Nucleus accumbens (tissue), 56 donors: ENCODE results near the gene TIAM2.
A peak's percentile ranks its signal among the peaks of the same experiment; 100 is the strongest.
"Not testable (repeated sequence)": the region's sequence is repeated elsewhere in the genome, so short reads cannot be mapped to it uniquely, and the experiment has no call there.

Source experiments
- DNase-seq, 56 donors: peaks; one replicate each; lab custom pipeline; 2025; lab: John Stamatoyannopoulos, UW

The TIAM2 gene

GRCh38 chr6:154995254-154996015 is at the start of gene TIAM2:
TSS of gene TIAM2 (plus strand) at chr6:154995315. CDS start at chr6:155129224, 133,909 bp downstream.
- peak in 3 of 56 donors; percentile 10 to 38 (median 13) for DNase-seq

- no peak for DNase-seq
These were observed 44.2 kb upstream of the TIAM2 start for GRCh38 chr6:154950979-154951344.

- DNase-seq: no peak
These were observed 43.5 kb upstream of the TIAM2 start for GRCh38 chr6:154951345-154952200.

- DNase-seq: no peak
These were observed 41.5 kb upstream of the TIAM2 start for GRCh38 chr6:154953644-154954043.

- no peak for DNase-seq
These were observed 40.8 kb upstream of the TIAM2 start for GRCh38 chr6:154954347-154954746.

GRCh38 chr6:154956771-154957522 is 38.2 kb upstream of the TIAM2 start:
- no peak for DNase-seq

DNA sequence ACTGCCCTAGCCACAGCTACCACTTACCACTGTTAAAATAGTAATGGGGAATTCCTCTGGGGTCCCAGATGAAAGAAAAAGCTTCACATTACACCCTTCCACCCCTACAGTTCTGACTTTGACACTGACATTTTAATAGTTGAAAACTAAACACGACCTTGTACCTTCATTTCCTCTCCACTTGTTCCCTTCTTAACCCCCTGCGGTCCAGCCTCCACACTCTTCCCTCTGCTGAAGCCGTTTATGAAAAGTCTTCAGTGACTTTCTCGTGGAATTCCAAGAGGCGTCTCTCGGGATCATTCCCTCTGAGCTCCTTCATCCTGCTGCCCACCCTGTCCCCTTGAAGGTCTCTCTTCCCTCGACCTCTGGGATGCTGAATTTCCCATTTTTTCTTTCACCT is 36.6 kb upstream of the TIAM2 start:
- DNase-seq: no peak

DNA sequence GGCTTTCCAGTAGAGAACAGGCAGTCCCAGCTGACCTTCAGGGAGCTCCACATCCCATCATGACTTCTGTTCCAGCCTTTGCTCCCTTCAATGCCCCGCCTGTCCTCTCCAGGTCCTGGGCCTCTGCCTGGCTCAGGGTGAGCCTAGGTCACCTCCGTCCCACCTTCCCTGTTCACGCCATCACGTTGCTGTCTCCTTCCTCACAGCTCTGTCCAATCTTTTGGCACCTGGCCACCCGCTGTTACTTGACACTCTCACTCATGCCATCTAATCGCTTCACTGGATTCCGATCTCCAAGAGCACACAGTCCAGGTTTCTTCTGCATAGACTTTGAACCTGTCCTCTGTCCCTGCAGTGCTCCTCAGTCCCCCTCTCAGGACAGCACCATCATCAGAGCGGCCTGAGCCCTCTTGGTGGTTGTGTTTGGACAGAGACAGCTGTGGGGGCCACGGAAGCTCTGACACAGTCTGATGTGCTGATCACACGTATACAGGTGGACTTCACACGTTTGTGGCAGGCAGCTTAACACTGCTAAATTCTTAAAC is 34.7 kb upstream of the TIAM2 start:
- DNase-seq: no peak

DNA sequence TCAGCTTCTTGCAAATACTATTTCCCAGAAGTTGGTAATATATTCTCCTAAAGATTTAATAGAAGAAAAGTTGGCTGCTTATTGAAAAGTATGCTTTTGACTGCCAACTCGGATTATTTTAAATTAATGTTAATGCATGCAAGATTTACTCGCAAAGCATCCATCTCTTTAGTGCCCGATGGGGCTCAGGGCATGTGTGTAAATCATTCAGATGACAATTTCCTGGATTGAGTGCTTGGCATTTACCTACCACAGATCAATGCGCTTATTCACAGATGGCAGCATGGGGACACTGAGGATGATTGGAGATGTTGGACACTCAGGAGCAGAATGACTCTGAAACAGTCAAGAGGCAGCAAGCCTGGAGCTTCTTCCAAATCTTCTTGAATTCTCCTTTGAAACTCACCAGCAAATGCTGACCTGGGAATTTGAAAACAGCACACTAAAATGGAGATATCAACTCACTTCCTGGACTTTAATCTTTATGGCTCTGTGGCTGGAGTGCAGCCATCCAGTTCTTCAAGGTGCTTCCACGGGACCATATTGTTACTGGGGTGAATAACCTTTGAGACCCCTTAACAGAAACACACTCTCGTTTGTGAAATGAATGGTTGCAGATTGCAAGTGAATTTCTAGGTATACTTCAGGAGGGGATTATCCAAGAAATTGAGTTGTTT is 34.1 kb upstream of the TIAM2 start:
- DNase-seq: no peak

DNA sequence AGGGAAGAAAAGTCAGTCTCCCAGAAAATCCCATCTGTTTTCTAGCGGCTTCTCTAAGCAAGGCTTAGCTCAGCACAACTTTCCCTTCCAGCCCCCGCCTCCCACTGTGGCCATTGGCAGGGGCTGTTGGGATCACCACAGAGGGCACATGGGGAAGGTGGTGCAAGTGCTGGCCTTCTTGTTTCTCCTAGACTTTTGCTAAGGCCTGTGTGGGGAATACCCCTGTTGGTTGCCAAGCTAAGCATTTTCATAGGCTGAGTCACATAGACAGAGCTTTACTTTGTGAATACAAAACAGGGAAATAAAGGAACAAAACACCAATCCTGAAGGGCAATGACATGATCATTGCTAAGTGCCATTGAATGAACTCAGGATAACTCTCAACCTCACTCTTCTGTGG is 32.4 kb upstream of the TIAM2 start:
- peak in 2 of 56 donors; percentile 1 to 4 for DNase-seq

- DNase-seq: not testable (repeated sequence)
These were observed 28.9 kb upstream of the TIAM2 start for GRCh38 chr6:154966065-154966770.

- DNase-seq: no peak
These were observed 25.3 kb upstream of the TIAM2 start for GRCh38 chr6:154969796-154970195.

DNA sequence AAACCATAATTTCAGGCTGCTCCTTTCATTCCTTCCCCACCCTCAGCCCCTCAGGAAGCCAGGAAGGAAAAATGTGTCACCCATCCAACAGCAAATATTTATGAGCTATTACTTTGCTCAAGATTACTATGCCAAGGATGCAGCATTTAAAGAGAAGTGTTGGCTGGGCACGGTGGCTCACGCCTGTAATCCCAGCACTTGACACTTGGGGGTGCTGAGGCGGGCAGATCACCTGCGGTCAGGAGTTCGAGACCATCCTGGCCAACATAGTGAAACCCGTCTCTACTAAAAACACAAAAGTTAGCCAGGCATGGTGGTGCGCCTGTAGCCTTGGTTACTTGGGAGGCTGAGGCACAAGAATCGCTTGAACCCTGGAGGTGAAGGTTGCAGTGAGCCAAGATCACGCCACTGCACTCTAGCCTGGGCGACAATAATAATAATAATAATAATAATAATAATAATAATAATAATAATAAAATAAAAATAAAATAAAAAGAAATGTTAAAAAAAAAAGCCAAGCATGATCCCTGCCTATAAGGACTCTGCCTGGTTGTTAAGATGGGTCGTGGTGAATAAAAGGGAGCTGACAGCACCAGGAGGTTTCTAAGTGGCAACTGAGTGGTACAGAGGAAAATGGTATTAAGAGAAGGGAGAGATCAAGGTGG is 20.5 kb upstream of the TIAM2 start:
- DNase-seq: no peak

DNA sequence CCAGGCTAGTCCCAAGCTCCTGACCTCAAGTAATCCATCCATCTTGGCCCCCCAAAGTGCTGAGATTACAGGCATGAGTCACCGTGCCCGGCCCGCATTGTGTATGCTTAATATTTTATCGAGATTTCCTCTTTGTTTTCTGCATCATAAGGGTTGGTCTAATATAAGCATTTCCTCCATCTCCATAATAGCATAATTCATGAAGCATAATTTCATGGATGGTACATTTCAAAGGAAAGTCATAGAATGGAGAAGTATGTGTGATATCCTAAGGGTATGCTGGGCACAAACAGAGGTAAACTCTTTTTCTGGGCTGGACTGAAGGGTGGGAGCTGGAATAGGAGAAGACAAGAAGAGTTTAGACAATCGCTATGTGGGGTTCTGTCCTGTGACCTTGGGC is 17.5 kb upstream of the TIAM2 start:
- DNase-seq: no peak

GRCh38 chr6:154980273-154981078 is 14.6 kb upstream of the TIAM2 start:
- no peak for DNase-seq

DNA sequence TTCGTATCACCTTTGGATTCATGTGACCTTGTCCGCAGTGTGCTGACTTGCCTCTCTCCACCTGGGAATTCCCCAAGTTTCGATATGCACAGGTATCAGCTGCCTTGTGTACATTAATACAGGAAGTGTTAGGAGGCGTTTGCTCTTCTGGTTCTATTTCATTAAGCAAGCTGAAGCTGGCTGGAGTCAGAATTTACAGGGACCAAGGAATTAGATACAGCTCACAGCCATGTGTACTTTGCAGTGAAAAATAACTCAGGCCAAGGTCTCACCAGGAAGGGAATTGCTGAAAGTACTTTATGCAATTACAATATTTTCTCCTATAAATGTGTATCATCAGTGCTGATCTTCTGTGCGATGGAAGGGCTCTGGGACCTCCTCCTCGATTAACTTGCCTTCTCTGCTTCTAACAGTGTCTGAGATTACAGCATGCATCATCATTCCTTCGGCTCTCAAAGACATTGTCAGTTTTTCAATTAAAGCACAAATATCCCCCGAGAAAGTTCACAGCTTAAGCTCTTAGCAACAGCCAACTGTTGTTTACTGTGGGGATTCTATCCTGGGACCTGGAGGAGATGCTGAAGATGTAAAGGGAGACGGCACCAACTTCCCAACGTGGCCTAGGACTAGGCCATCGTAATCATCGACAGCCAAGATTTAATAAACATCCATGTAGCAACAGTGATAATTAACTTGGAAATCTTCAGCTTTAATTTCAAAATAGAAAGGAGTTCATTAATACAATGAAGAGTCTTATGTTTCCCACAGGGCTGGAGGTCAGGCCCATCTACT is 13.8 kb upstream of the TIAM2 start:
- DNase-seq: no peak

DNA sequence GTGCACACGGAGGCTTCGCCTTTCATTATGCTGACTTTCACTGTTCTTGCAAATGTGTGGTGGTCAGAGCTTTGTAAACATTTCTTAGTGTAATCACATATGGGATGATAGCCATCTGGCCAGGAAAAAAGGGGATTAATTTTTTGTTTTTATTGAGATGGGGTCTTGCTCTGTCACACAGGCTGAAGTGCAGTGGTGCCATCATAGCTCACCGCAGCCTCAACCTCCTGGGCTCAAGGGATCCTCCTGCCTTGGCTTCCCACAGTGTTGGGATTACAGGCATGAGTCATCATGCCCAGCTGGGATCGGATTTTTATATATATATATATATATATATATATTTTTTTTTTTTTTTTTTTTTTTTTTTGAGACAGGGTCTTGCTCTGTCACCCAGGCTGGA is 11.0 kb upstream of the TIAM2 start:
- no peak for DNase-seq
